GM18909 (cell line): ENCODE results near the gene KRTAP4-5.
"Not testable (repeated sequence)": the region's sequence is repeated elsewhere in the genome, so short reads cannot be mapped to it uniquely, and the experiment has no call there.

Experiments used
- ATAC-seq: cut with Tn5 transposase; IDR thresholded peaks from one replicate; pipeline ENCODE4 v1.9.1; 2021; ENCODE audit warnings: mild to moderate bottlenecking; ENCODE audit not compliant: unreplicated experiment, poor library complexity

KRTAP4-5 gene

DNA sequence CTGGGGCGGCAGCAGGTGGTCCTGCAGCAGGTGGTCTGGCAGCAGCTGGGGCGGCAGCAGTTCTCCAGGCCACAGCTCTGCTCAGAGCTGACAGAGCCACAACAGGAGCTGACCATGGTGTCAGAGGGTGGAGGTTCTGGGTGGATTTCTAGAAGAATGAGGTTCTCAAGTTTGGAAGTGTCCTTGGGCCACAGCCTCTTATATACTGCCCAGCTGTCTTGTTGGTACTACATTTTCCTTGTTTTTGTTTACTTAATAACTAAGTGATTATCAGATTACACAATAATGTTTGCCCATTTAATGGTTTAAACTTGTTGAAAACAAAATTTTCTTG is at the start of gene KRTAP4-5:
Gene KRTAP4-5 (minus strand): TSS at position 174 of the 334 bp plus-strand sequence. CDS start 58 bp downstream, at position 116.
- no peak for ATAC-seq

DNA sequence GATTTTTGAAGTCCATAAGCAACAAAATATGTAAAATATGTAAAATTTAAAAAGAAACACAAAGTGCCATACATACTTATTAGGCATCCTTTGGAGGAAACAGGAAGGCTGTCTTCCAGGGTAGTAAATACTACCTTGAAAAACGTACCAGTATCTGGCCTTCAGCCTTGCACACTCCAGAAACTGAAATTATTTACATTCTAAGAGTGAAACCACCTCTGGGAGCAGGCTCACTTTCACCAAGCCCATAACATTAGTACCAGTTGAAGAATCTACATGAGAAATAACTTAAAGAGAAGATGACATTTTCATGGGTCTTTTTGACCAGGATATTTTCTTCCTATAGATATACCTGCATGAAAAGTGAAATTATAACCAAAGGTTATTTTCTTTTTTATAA is 46.4 kb upstream of the KRTAP4-5 start:
- no peak for ATAC-seq

DNA sequence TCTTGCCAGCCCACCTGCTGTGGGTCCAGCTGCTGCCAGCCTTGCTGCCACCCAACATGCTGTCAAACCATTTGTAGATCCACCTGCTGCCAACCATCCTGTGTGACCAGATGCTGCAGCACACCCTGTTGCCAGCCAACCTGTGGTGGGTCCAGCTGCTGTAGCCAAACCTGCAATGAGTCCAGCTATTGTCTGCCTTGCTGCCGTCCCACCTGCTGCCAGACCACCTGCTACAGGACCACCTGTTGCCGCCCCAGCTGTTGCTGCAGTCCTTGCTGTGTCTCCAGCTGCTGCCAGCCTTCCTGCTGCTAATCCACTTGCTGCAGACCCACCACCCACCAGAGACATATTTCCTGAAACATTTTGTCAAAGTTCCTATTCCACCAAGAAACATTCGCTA is 40.7 kb upstream of the KRTAP4-5 start:
- no peak for ATAC-seq

DNA sequence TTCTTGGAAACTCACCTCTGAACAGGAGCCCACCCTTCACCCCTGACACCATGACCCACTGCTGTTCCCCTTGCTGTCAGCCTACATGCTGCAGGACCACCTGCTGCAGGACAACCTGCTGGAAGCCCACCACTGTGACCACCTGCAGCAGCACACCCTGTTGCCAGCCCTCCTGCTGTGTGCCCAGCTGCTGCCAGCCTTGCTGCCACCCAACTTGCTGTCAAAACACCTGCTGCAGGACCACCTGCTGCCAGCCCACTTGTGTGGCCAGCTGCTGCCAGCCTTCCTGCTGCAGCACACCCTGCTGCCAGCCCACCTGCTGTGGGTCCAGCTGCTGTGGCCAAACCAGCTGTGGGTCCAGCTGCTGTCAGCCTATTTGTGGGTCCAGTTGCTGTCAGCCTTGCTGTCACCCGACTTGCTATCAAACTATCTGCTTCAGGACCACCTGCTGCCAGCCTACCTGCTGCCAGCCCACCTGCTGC is 40.3 kb upstream of the KRTAP4-5 start, which contains the start of gene KRTAP9-1:
Gene KRTAP9-1 (plus strand): TSS at position 51 of the 482 bp plus-strand sequence. CDS start 0 bp downstream, at position 51.
- not testable (repeated sequence) for ATAC-seq

DNA sequence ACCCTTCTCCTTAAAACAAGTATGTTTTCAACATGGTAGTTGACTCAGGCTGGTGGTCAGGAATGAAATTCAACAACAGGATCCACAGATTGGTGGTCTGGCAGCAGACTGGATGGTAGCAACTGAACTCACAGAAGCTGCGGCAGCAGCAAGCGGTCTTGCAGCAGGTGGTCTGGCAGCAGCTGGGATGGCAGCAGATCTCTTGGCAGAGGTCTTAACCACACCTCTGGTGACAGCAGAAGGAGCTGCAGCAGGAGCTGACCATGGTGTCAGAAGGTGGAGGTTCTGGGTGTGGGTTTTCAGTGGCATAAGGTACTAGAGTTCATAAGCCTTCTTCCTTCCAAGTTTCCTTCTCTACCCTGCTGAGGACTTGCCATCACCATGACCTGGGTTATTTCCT is 37.2 kb upstream of the KRTAP4-5 start:
- no peak for ATAC-seq

DNA sequence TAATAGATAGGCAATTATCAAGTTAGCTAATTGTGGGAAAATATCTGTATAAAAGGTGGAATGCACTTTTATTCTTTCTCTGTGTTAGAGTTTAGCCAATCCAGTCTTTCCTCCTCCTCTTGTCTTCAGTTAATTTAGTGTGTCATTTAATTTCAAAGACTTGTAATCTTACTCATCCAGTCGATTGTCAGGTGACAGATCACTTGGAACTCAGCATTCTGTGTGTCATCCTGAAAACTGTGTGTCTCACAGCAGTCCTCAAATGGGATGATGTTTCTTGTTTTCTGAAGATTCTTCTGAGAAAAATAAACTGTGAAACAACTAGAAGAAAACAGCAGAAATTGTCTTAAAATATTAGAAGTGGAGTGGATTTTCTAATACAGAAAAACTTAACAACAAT is 35.4 kb upstream of the KRTAP4-5 start:
- no peak for ATAC-seq

DNA sequence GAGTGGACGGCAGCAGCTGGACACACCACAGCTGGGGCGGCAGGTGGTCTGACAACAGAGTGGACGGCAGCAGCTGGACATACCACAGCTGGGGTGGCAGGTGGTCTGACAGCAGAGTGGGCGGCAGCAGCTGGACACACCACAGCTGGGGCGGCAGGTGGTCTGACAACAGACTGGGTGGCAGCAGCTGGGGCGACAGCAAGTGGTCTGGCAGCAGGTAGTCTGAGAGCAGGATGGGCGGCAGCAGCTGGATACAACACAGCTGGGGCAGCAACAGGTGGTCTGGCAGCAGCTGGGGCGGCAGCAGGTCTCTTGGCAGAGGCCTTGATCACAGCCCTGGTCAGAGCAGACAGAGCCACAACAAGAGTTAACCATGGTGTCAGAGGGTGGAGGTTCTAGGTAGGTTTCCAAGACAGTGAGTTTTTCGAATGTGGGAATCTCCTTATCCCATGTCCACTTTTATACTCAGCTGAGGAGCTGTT is 34.9 kb upstream of the KRTAP4-5 start, which contains the start of gene KRTAP4-1:
Gene KRTAP4-1 (minus strand): TSS at position 432 of the 482 bp plus-strand sequence. CDS start 57 bp downstream, at position 375.
- no peak for ATAC-seq

DNA sequence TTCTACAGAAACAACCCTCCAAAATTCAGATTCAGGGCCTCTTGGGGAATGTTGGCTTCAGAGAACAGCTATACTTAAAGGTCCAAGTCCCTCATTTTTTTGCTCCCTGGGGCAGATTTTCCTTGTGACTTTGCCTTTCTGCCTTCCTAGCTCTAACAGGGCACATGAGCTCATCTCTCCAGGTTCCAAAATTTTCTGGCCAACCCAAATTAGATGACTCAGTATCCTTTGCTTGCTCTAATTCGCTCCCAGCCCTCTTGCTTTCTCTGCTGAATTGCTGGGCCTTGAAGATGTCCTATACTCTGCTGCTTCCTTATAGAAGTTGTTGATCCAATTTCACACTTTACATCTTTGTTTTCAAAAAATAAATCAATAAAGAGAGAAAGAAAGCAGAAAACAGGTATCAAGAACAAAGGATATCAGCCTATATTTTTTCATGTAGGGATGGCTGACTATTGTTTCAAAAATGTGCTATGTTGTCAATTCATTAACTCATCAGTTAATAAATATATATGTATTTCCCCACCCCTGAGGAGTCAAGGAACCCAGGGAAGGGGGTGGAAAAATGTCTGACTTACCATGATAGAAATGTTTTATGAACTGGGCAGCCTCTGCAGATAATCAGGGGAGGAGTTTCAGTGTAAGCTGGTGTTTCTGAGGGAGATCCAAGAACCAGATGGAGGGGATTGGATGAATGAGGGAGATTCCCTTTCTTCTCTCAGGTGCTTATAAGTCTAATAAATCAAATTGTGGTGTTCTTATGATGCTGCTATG is 29.4 kb upstream of the KRTAP4-5 start:
- ATAC-seq: no peak

DNA sequence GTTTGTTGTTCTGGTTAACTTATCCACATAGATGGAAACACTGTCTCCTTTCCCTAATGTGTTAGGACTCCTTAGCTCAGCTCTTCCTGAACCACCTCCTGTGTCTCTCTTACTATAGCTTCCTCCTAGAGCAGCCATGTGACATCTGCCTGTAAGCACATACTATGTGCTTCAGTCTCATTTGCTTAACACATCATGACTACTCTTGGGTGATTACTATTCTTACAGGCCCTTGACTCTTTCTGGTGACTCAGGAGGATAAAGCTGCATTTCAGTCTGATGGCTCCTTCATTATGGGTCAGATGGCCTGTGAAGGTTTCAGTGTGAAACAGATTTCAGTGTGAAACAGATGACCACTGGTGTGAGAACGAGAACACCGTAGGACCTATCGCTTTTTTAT is 28.7 kb upstream of the KRTAP4-5 start:
- no peak for ATAC-seq

DNA sequence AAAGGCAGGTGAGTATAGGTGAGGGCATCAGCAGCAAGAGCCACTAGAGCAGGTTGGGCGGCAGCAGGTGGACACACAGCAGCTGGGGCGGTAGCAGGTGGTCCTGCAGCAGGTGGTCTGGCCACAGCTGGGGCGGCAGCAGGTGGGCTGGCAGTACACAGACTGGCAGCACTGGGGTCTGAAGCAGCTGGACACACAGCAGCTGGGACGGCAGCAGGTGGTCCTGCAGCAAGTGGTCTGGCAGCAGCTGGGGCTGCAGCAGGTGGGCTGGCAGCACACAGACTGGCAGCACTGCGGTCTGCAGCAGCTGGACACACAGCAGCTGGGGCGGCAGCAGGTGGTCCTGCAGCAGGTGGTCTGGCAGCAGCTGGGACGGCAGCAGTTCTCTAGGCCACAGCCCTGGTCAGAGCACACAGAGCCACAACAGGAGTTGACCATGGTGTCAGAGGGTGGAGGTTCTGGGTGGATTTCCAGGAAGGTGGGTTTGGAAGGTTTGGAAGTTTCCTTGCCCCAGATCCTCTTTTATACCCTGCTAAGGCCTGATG is 28.2 kb upstream of the KRTAP4-5 start, which contains the start of gene KRTAP4-2:
Gene KRTAP4-2 (minus strand): TSS at position 495 of the 545 bp plus-strand sequence. CDS start 57 bp downstream, at position 438.
- no peak for ATAC-seq

DNA sequence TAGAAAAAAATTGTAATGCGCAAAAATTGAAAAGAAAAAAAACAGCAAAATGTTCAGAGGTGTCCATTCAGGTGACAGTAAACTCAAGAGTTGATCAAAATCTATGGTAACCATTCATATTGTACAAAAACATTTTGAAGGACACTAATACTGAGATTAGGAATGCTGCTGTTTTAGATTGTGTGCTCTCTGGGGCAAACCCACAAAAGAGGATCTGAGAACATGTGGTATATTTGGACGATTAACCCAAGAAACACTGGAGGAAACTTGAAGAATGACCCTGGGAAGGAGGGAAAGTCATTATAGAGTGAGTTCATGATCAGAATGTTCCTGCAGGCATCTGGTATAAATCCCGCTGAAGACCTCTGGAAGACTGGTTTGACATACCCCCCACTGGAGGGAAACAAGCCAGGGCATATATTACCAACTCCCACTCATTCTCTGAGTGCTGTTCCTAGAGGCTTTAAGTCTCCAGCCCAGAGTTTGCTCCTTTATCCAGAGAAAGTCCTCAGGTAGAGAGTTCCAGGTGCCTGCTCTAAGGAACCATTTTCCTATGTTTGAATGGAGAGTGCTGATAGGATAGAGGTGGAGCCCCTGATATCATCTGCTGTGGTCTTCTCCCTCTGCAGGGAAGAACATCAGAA is 27.2 kb upstream of the KRTAP4-5 start:
- no peak for ATAC-seq

DNA sequence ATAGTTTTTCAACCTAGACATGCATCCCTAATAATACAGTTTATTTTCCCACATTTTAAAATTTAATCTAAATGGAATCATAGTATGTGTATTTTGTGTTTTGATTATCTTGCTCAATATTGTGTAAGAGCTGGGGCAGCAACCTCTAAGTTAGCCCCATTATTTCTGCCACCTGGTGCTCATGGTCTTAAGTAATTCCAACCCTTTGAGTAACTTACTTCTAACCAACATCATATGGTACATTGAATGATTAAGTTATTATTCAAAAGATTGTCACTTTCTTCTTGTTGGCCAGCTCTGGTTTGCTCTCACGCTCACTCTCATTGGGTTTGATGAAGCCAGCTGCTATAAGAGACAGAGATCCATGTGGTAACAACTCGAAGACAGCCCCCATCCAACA is 22.3 kb upstream of the KRTAP4-5 start:
- no peak for ATAC-seq

DNA sequence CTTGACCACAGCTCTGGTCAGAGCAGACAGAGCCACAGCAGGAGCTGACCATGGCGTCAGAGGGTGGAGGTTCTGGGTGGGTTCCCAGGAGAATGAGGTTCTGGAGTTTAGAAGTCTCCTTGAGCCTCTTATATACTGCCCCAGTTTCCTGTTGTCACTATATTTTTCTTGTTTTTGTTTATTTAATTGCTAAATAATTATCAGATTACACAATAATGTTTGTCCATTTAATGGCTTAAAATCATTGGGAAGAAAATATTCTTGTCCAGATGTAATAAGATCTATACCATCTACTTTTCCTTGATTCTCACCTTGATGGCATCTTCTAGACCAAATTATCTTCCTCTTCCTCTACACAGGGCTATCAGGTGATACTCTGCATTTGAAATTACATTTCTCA is 18.5 kb upstream of the KRTAP4-5 start, which contains the start of gene KRTAP4-3:
Gene KRTAP4-3 (minus strand): TSS at position 101 of the 400 bp plus-strand sequence. CDS start 49 bp downstream, at position 52.
- ATAC-seq: no peak

DNA sequence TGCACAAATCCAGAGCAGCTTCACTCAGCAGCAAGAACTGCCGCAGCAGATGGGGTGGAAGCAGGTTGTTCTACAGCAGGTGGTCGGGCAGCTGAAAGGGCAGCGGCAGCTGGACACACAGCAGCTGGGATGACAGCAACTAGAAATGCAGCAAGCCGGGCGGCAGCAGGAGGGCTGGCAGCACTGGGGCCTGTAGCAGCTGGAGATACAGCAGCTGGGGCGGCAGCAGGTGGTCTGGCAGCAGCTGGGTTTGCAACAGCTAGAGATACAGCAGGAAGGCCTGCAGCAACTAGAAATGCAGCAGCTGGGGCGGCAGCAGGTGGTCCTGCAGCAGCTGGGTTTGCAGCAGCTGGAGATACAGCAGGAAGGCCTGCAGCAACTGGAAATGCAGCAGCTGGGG is 17.9 kb upstream of the KRTAP4-5 start:
- ATAC-seq: no peak

DNA sequence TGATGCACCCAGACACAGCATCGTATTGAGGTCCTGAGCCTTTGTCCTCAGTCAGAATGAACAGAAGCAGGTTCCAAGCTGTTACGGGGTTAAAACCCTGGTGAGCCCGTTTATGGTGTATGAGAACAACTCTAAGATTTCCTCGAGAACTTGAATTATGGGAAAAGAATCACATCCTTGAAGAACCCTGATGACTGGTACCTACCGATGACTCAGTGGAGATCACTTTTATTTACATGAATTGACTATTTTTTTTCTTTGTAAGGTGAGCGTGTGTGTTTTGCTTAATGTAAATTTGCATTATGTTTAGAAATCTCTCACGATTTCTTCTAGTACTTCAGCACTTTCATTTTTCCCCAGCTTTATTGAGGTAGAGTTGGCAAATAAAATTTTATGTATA is 14.2 kb upstream of the KRTAP4-5 start:
- ATAC-seq: no peak

DNA sequence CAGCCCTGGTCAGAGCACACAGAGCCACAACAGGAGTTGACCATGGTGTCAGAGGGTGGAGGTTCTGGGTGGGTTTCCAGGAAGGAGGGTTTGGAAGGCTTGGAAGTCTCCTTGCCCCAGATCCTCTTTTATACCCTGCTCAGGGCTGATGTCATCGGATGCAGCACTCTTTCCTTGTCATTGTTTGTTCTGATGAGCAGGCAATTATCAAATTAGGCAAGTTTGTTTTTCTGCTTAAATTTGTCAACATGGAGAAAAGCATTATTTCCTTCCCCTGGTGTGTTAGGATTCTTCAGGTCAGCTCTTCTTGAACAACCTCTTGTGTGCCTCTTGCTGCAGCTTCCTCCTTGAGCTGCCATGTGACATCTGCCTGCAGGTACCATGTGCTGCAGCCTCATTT is 11.0 kb upstream of the KRTAP4-5 start, which contains the start of gene KRTAP4-4:
Gene KRTAP4-4 (minus strand): TSS at position 101 of the 400 bp plus-strand sequence. CDS start 57 bp downstream, at position 44.
- ATAC-seq: no peak

DNA sequence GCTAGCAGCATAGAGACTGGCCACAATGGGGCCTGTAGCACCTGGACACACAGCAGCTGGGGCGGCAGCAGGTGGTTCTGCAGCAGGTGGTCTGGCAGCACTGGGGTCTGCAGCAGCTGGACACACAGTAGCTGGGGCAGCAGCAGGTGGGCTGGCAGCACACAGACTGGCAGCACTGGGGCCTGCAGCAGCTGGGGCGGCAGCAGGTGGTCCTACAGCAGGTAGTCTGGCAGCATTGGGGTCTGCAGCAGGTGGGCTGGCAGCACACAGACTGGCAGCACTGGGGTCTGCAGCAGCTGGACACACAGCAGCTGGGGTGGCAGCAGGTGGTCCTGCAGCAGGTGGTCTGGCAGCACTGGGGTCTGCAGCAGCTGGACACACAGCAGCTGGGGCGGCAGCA is 10.6 kb upstream of the KRTAP4-5 start:
- not testable (repeated sequence) for ATAC-seq

DNA sequence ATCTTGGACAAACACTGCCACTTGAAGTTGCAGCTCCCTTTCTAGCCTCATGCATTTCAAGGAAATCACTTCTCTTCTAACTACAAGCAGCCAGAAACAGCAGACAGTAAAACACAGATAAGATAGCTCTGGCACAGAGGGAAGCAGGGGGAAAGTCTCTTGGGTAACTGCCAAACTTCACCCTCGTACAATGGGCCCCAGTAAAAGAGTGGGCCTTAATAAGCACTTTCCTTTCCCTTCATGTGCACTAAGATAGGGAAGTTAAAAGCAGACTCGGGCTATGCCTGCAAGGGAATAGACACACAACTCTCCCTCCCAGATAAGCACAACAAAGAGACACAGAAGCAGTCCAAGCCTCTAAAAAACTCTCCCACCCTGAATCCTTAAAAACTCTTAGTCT is 4.2 kb upstream of the KRTAP4-5 start:
- ATAC-seq: no peak

DNA sequence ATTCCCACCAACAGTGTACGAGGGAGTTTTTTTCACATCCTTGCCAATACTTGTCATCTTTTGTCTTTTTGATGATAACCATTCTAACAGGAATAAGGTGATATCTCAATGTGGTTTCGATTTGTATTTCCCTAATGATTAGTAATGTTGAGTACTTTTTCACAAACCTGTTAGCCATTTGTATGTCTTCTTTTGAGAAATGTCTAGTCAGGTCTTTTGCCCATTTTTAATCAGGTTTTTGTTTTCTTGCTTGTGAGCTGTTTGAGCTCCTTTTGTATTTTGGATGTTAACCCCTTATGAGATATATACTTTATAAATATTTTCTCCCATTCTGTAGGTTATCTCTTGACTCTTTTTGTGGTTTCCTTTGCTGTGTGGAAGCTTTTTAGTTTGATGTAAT is 1.9 kb upstream of the KRTAP4-5 start:
- no peak for ATAC-seq

DNA sequence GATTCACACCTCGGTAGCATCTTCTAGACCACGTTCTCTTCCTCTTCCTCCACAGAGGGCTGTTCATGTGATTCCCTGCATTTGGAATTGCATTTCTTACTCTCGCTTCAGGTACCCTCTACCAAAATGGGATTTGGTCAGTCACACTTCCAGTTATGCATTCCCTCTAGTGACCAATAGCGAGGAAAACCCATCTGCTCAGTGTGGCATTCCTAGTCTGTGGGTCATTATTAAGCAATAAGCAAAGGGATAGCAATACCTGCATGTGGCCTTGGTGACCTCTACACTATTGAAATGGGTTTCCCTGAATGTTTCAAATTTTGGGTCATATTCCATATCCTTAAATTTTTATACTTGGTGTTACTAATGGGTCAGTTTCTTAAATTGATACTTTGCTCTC is 401 bp upstream of the KRTAP4-5 start:
- no peak for ATAC-seq
